H1 (cell line): ENCODE measurements around the gene SRPRB. TPM values are rescaled to one million over a fixed set of nuclear protein-coding genes. Genes with fewer than 3 reads are reported as not detected.

Experiments used
- CTCF ChIA-PET: fragments of 300-600 bp; sonication (Branson Sonifier 250); formaldehyde crosslinking; loops from one replicate; lab custom pipeline; 2021; ENCODE audit not compliant: partially characterized antibody; lab: Charles Lee
- POLR2A ChIA-PET: fragments of 300-600 bp; sonication (Branson Sonifier 250); formaldehyde crosslinking; loops from one replicate; lab custom pipeline; 2021; ENCODE audit warnings: inconsistent platforms; ENCODE audit not compliant: partially characterized antibody; lab: Charles Lee
- DNase-seq, 2 experiments: peaks; one replicate each; pipeline versions ENCODE4 v3.0.0 to v3.0.0-alpha.2; 2010 to 2022; ENCODE audit warnings: low spot score in 2 of 2, low read depth in 1 of 2, mixed read lengths in 1 of 2
- FAIRE-seq: peaks from 2 replicates; lab custom pipeline; 2011; peaks lifted over from hg19 to GRCh38; lab: Jason Lieb, UNC
- H2AFZ ChIP-seq: 2 replicates; pipeline ENCODE4 v1.8.1; 2012; ENCODE audit warnings: low read length, inconsistent platforms
- H2AK5ac ChIP-seq: 2 replicates; pipeline ENCODE4 v1.6.1; 2013; ENCODE audit warnings: low read depth, low read length
- H2BK120ac ChIP-seq: replicated peaks from 2 replicates; pipeline ENCODE3; 2013; ENCODE audit warnings: low read depth, low read length, inconsistent platforms
- H2BK12ac ChIP-seq: 2 replicates; pipeline ENCODE4 v1.6.1; 2013; ENCODE audit warnings: low read depth, low read length
- H2BK15ac ChIP-seq: 2 replicates; pipeline ENCODE4 v1.6.1; 2013; ENCODE audit warnings: low read length
- H2BK20ac ChIP-seq: 2 replicates; pipeline ENCODE4 v1.6.1; 2013; ENCODE audit warnings: low read length
- H2BK5ac ChIP-seq: 2 replicates; pipeline ENCODE4 v1.6.1; 2013; ENCODE audit warnings: low read depth, low read length
- H3K14ac ChIP-seq: 2 replicates; pipeline ENCODE4 v1.6.1; 2013; ENCODE audit warnings: inconsistent platforms; ENCODE audit not compliant: insufficient read length
- H3K18ac ChIP-seq: 2 replicates; pipeline ENCODE4 v1.6.1; 2013; ENCODE audit warnings: low read length; ENCODE audit errors: extremely low read depth
- H3K23ac ChIP-seq: 2 replicates; pipeline ENCODE4 v1.6.1; 2013; ENCODE audit warnings: inconsistent platforms; ENCODE audit not compliant: insufficient read length
- H3K23me2 ChIP-seq: 2 replicates; pipeline ENCODE4 v1.6.1; 2013; ENCODE audit warnings: low read depth, low read length
- H3K27ac ChIP-seq: 2 replicates; pipeline ENCODE4 v1.6.1; 2011; ENCODE audit warnings: low read depth, low read length, inconsistent platforms
- H3K27me3 ChIP-seq, 4 experiments: replicated peaks in 1 of 4; 1 replicate in 1 of 4; 2 replicates in 3 of 4; pipeline versions ENCODE4 v1.6.1 to v1.8.1; 2011 to 2013; ENCODE audit warnings: low read length in 3 of 4, mild to moderate bottlenecking in 3 of 4, inconsistent platforms in 2 of 4, mixed read lengths in 2 of 4, moderate library complexity in 1 of 4; ENCODE audit not compliant: control insufficient read depth in 3 of 4, insufficient read depth in 3 of 4; ENCODE audit errors: extremely low read depth in 1 of 4
- H3K36me3 ChIP-seq, 4 experiments: 2 replicates each; pipeline versions ENCODE4 v1.6.1 to v1.8.1; 2011 to 2013; ENCODE audit warnings: mild to moderate bottlenecking in 4 of 4, low read length in 3 of 4, moderate library complexity in 2 of 4, control low read depth in 1 of 4, inconsistent platforms in 1 of 4; ENCODE audit not compliant: insufficient read depth in 4 of 4, control insufficient read depth in 2 of 4
- H3K4ac ChIP-seq: replicated peaks from 2 replicates; pipeline ENCODE3; 2013; ENCODE audit warnings: low read length, low read depth, mixed read lengths, inconsistent platforms; ENCODE audit not compliant: insufficient read length
- H3K4me1 ChIP-seq, 4 experiments: replicated peaks in 1 of 4; 1 replicate in 1 of 4; 2 replicates in 3 of 4; pipeline versions ENCODE4 v1.6.1 to v1.8.1; 2011 to 2013; ENCODE audit warnings: low read length in 3 of 4, inconsistent platforms in 2 of 4, mixed read lengths in 1 of 4; ENCODE audit not compliant: insufficient read depth in 4 of 4, control insufficient read depth in 3 of 4
- H3K4me2 ChIP-seq, 2 experiments: 2 replicates each; pipeline versions ENCODE4 v1.6.1 to v1.8.1; 2011 to 2013; ENCODE audit warnings: low read depth in 2 of 2, low read length in 2 of 2, control low read depth in 1 of 2, inconsistent platforms in 1 of 2, mild to moderate bottlenecking in 1 of 2; ENCODE audit not compliant: insufficient read depth in 1 of 2
- H3K4me3 ChIP-seq, 4 experiments: fragments of 200-600, 300-600 bp in 1 of 4; sonication (generic), shearing (Covaris generic), sonication (Bioruptor Twin) in 1 of 4; 2 replicates each; pipeline versions ENCODE4 v1.5.1 to v1.8.1; 2011 to 2016; ENCODE audit warnings: low read length in 4 of 4, low read depth in 3 of 4, control low read depth in 2 of 4, inconsistent platforms in 2 of 4, mild to moderate bottlenecking in 2 of 4, mixed read lengths in 1 of 4, moderate library complexity in 1 of 4; ENCODE audit not compliant: insufficient read depth in 2 of 4; ENCODE audit errors: extremely low read depth in 1 of 4
- H3K56ac ChIP-seq: replicated peaks from 2 replicates; pipeline ENCODE3; 2013; ENCODE audit warnings: low read depth, mild to moderate bottlenecking, mixed read lengths, low read length, inconsistent platforms; ENCODE audit not compliant: insufficient read length
- H3K79me1 ChIP-seq: 2 replicates; pipeline ENCODE4 v1.6.1; 2013; ENCODE audit warnings: low read depth, low read length, control low read depth
- H3K79me2 ChIP-seq, 2 experiments: 2 replicates each; pipeline versions ENCODE4 v1.6.1 to v1.8.1; 2012 to 2013; ENCODE audit warnings: low read length in 2 of 2, mild to moderate bottlenecking in 2 of 2, inconsistent platforms in 1 of 2; ENCODE audit not compliant: insufficient read depth in 2 of 2, control insufficient read depth in 1 of 2
- H3K9ac ChIP-seq, 4 experiments: replicated peaks in 1 of 4; 1 replicate in 1 of 4; 2 replicates in 3 of 4; pipeline versions ENCODE4 v1.6.1 to v1.8.1; 2011 to 2013; ENCODE audit warnings: low read depth in 3 of 4, low read length in 3 of 4, control low read depth in 2 of 4, mild to moderate bottlenecking in 2 of 4, moderate library complexity in 2 of 4, inconsistent platforms in 1 of 4; ENCODE audit errors: extremely low read depth in 1 of 4
- H3K9me3 ChIP-seq, 2 experiments: 2 replicates each; pipeline versions ENCODE4 v1.6.1 to v1.8.1; 2012 to 2013; ENCODE audit warnings: mild to moderate bottlenecking in 2 of 2, moderate library complexity in 2 of 2, control low read depth in 1 of 2, inconsistent platforms in 1 of 2, low read depth in 1 of 2, low read length in 1 of 2, mixed read lengths in 1 of 2; ENCODE audit not compliant: insufficient read depth in 2 of 2
- H4K20me1 ChIP-seq, 2 experiments: replicated peaks in 1 of 2; 2 replicates each; pipeline versions ENCODE3 to v1.8.1; 2011 to 2013; ENCODE audit warnings: inconsistent platforms in 2 of 2, low read length in 2 of 2, mild to moderate bottlenecking in 1 of 2; ENCODE audit not compliant: insufficient read depth in 2 of 2, control insufficient read depth in 1 of 2
- H4K5ac ChIP-seq: 2 replicates; pipeline ENCODE4 v1.6.1; 2013; ENCODE audit warnings: low read length, low read depth, mixed read lengths, inconsistent platforms; ENCODE audit not compliant: insufficient read length
- H4K8ac ChIP-seq: 2 replicates; pipeline ENCODE4 v1.8.0; 2013; ENCODE audit warnings: mild to moderate bottlenecking, moderate library complexity, low read length, inconsistent platforms; ENCODE audit not compliant: insufficient read depth; ENCODE audit errors: extremely low read depth
- H4K91ac ChIP-seq: replicated peaks from 2 replicates; pipeline ENCODE3; 2013; ENCODE audit warnings: low read length, mixed read lengths, inconsistent platforms; ENCODE audit not compliant: insufficient read length
- CBX8 ChIP-seq: fragments of 300-800, 300-1000 bp; sonication (generic); IDR thresholded peaks from 2 replicates; pipeline ENCODE4 v1.7.1; 2016; ENCODE audit warnings: low read depth, low read length, borderline replicate concordance
- CREB1 ChIP-seq: IDR thresholded peaks from 2 replicates; pipeline ENCODE4 v1.6.1; 2012; ENCODE audit warnings: inconsistent platforms
- EZH2 ChIP-seq: fragments of 200-600 bp; sonication (generic); IDR thresholded peaks from 2 replicates; pipeline ENCODE4 v1.7.1; 2012; ENCODE audit warnings: low read depth, mild to moderate bottlenecking, moderate library complexity, low read length, inconsistent platforms; ENCODE audit not compliant: severe bottlenecking
- HDAC2 ChIP-seq, 2 experiments: fragments of 300-600 bp in 1 of 2; sonication (generic) in 1 of 2; IDR thresholded peaks; 2 replicates each; pipeline ENCODE4 v1.6.1; 2011 to 2012; ENCODE audit warnings: low read depth in 2 of 2, low read length in 2 of 2, mild to moderate bottlenecking in 2 of 2, moderate library complexity in 2 of 2, borderline replicate concordance in 1 of 2, inconsistent platforms in 1 of 2
- MAX ChIP-seq: IDR thresholded peaks from 2 replicates; pipeline ENCODE4 v1.6.1; 2012; ENCODE audit warnings: inconsistent platforms
- NANOG ChIP-seq: IDR thresholded peaks from 2 replicates; pipeline ENCODE4 v1.6.1; 2011; ENCODE audit warnings: low read length, low read depth, mild to moderate bottlenecking, inconsistent platforms; ENCODE audit not compliant: insufficient read depth, poor library complexity, severe bottlenecking
- RXRA ChIP-seq: IDR thresholded peaks from 2 replicates; pipeline ENCODE4 v1.6.1; 2011; ENCODE audit warnings: low read depth, mild to moderate bottlenecking, low read length, moderate library complexity; ENCODE audit not compliant: insufficient read depth
- SAP30 ChIP-seq: fragments of 300-600 bp; sonication (generic); IDR thresholded peaks from 2 replicates; pipeline ENCODE4 v1.7.1; 2012; ENCODE audit warnings: low read length, moderate library complexity, mild to moderate bottlenecking, inconsistent platforms; ENCODE audit not compliant: insufficient read depth, insufficient replicate concordance
- SP4 ChIP-seq: IDR thresholded peaks from 2 replicates; pipeline ENCODE4 v1.6.1; 2012; ENCODE audit warnings: low read length, inconsistent platforms
- SRF ChIP-seq: IDR thresholded peaks from 2 replicates; pipeline ENCODE4 v1.6.1; 2011; ENCODE audit warnings: mild to moderate bottlenecking, low read depth, low read length, moderate library complexity
- USF2 ChIP-seq: IDR thresholded peaks from 2 replicates; pipeline ENCODE4 v1.6.1; 2011; ENCODE audit warnings: low read length, improper control_type of control experiment
- ZNF274 ChIP-seq: IDR thresholded peaks from 2 replicates; pipeline ENCODE4 v1.7.0; 2012; ENCODE audit warnings: low read length, borderline replicate concordance; ENCODE audit errors: extremely low read depth
- WGBS, 2 experiments: shearing (Covaris generic) in 1 of 2; methylation state at CpG; one replicate each; pipeline versions ENCODE4 v1.1.6 to v1.1.7; 2013 to 2015; ENCODE audit warnings: low lambda C conversion rate in 2 of 2, mixed read lengths in 2 of 2, inconsistent platforms in 1 of 2, low coverage in 1 of 2, missing lambda C conversion rate in 1 of 2; ENCODE audit not compliant: insufficient replicate concordance in 2 of 2, insufficient coverage in 1 of 2, insufficient read length in 1 of 2; ENCODE audit errors: extremely low coverage in 1 of 2, missing lambda C conversion rate in 1 of 2; 5-methylcytosine and 5-hydroxymethylcytosine counted together
- polyA plus RNA-seq, 7 experiments: library from polyadenylated mRNA; depleted of rRNA in 3 of 7; stranded (reverse) in 5 of 7; unstranded in 2 of 7; fragments of >200 nt in 5 of 7; fragments of 200-250 nt in 2 of 7; gene quantifications; 1 replicate in 5 of 7; 2 replicates in 1 of 7; 4 replicates in 1 of 7; pipeline versions ENCODE4 v1.2.1 to v1.2.3, GENCODE V29; 2011 to 2013; ENCODE audit warnings: missing spikeins in 2 of 7, mixed read lengths in 2 of 7
- total RNA-seq: library from RNA; stranded (reverse); fragmentation: NEBNext Ultra II Directional; extraction: Animal tissue kit (Norgen Biotek cat#: 25700); gene quantifications from 2 replicates; pipeline ENCODE4 v1.2.1, GENCODE V29; 2021

Gene SRPRB
- total and polyA plus RNA-seq, 2 of the 8 experiments (the other 6 are each of a cell fraction or from before 2014, with no cell fraction given) = 15.9 to 49.8 TPM

GRCh38 chr3:133835418-133835743, 29.8 kb downstream of the SRPRB start:
- no peak overlapping the region for H3K56ac ChIP-seq
- H3K36me3 ChIP-seq = no peaks in the 10 kb centered on the region; a peak in 3 of 8 replicates
- H2BK20ac ChIP-seq = no peak overlapping the region
- H4K5ac ChIP-seq = no peak overlapping the region
- no peaks in the 10 kb centered on the region for H3K4me1 ChIP-seq
- H3K79me2 ChIP-seq = no peaks in the 10 kb centered on the region
- no peak for FAIRE-seq
- no peak overlapping the region for H4K91ac ChIP-seq
- POLR2A ChIA-PET = interaction anchor here (0.7 to 1.1 kb wide), 2 partner anchors 13 to 28 kb away, joined by 3 to 4 read pairs; no protein-coding TSS in a partner anchor
- H2AK5ac ChIP-seq = no peak overlapping the region
- H3K4ac ChIP-seq = no peak overlapping the region
- no peak overlapping the region for H3K27ac ChIP-seq
- H2BK15ac ChIP-seq = no peak overlapping the region
- H2AFZ ChIP-seq = no peak overlapping the region
- no peak overlapping the region for H2BK5ac ChIP-seq
- no peak overlapping the region for H3K14ac ChIP-seq
- no peaks in the 10 kb centered on the region for H3K27me3 ChIP-seq
- no peak overlapping the region for H3K4me2 ChIP-seq
- H2BK12ac ChIP-seq = no peak overlapping the region
- peaks cover 0 to 1% of the 10 kb centered on the region in 2 experiments for H4K20me1 ChIP-seq
- no peak overlapping the region for H2BK120ac ChIP-seq
- H3K9me3 ChIP-seq = no peaks in the 10 kb centered on the region
- H3K23me2 ChIP-seq = peaks cover 4% of the 10 kb centered on the region; the same call in 1 of the 2 replicates
- H3K9ac ChIP-seq = no peak overlapping the region
- H3K18ac ChIP-seq = no peak overlapping the region
- CTCF ChIA-PET = interaction anchor here (0.5 to 1.5 kb wide), 4 partner anchors 12 to 376 kb away, joined by 3 to 4 read pairs (median 3); no protein-coding TSS in a partner anchor
- H4K8ac ChIP-seq = no peak overlapping the region
- H3K4me3 ChIP-seq = no peak overlapping the region
- no peak overlapping the region for H3K23ac ChIP-seq
- no peaks in the 10 kb centered on the region for H3K79me1 ChIP-seq
- DNase-seq = no peak
- WGBS, 2 experiments = 85% methylated on average over 3 of the region's 3 CpGs; no CpG with 5 or more reads in 1 of the 2 experiments
- TF ChIP-seq SP4 (no peak), RXRA (no peak), CREB1 (no peak), SRF (no peak), NANOG (no peak), HDAC2 (IDR thresholded peaks at IDR 0.05; ENCODE audit: borderline replicate concordance in 1 of 2, low read depth in 2 of 2, low read length in 2 of 2) (no peak), SAP30 (no peak), USF2 (no peak), MAX (no peak), ZNF274 (no peak), CBX8 (no peak), EZH2 (no peak)
